Astrocyte (in vitro differentiated cells and primary cell): Measurements from ENCODE around the gene SLC44A5.

Experiments used
- EZH2 ChIP-seq: IDR thresholded peaks from 2 replicates; pipeline ENCODE4 v1.6.1; 2012; ENCODE audit warnings: mild to moderate bottlenecking, low read length, inconsistent platforms; ENCODE audit not compliant: insufficient read depth
- TF ChIP-seq, protein P1 (sequence below): IDR thresholded peaks from 2 replicates; pipeline ENCODE4 v1.5.1; 2011; ENCODE audit warnings: low read depth, mild to moderate bottlenecking, inconsistent platforms, low read length, moderate library complexity; ENCODE audit not compliant: insufficient read depth

DNA sequence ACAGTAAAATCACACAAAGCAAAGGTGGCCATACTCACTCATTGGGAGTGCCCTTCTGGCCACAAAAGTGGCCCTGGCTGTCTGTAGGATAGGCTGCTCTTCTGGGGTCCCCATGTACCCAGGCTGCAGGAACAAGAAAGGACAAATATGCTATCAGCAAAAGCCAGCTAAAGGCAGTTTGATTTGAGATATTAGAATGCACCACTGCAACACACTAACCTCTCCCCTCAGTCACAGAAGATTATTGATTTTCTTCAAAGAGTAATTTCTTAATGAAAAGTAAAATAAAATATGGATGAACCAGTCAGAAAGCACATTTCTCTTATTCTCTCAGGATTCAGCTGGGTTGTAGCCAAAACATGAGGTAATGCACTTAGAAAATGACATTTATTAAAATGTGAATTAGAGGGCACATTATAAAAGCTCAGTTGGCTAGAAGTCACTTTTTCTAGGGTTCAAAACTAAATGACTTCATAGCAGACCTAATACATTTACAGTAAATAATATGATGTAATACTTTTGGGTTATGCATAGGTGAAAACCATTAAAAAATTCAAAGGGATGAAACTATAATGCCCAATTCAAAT is 335.9 kb downstream of the SLC44A5 start:
- TF ChIP-seq, protein P1, sequence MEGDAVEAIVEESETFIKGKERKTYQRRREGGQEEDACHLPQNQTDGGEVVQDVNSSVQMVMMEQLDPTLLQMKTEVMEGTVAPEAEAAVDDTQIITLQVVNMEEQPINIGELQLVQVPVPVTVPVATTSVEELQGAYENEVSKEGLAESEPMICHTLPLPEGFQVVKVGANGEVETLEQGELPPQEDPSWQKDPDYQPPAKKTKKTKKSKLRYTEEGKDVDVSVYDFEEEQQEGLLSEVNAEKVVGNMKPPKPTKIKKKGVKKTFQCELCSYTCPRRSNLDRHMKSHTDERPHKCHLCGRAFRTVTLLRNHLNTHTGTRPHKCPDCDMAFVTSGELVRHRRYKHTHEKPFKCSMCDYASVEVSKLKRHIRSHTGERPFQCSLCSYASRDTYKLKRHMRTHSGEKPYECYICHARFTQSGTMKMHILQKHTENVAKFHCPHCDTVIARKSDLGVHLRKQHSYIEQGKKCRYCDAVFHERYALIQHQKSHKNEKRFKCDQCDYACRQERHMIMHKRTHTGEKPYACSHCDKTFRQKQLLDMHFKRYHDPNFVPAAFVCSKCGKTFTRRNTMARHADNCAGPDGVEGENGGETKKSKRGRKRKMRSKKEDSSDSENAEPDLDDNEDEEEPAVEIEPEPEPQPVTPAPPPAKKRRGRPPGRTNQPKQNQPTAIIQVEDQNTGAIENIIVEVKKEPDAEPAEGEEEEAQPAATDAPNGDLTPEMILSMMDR = no peak
- TF ChIP-seq EZH2 = no peak
